Stimulated activated CD4-positive, alpha-beta T cell treated with anti-CD3 and anti-CD28 coated beads, TNF-alpha, amount 100 ng/mL, for 4 hours (primary cell): Measurements from ENCODE around the gene PRKACB.
"Not testable (repeated sequence)": the region's sequence is repeated elsewhere in the genome, so short reads cannot be mapped to it uniquely, and the experiment has no call there.

ENCODE experiments used
- DNase-seq, 3 experiments: peaks; one replicate each; pipeline ENCODE4 v3.0.0-alpha.2; 2020; ENCODE audit warnings: low read depth in 3 of 3

Gene PRKACB

DNA sequence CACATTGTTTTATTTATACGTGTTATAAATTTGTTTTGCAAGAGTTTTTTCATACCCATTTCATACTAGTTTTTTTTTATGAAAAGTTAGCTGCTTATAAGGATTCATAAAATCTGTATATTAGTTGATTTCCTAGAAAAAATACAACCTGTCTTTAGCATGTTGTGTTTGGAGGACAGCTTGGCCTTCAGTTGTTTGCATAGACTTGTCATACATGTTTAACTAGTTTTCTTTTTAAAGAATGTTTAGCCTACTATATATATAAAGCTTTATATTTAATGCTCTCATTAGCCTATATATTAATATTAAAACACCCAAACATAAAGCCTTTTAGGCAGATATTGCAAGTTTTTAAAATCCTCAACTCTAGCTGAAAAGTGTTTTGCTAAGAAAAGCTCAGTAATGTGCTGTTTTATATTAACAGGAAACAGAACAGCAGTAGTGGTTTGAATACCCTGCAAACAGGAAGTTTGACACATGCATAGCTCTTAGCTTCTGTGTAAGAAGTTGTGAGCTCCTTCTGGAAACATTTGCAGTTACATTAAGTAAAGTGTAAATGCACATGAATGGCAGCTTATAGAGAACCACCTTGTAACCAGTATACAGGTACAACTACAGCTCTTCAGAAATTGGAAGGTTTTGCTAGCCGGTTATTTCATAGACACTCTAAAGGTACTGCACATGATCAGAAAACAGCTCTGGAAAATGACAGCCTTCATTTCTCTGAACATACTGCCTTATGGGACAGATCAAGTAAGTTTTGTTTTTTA lies at the start of gene PRKACB:
TSS of gene PRKACB (plus strand) at position 476 of the 770 bp plus-strand sequence. CDS start at position 567, 91 bp downstream.
- no peak for DNase-seq

DNA sequence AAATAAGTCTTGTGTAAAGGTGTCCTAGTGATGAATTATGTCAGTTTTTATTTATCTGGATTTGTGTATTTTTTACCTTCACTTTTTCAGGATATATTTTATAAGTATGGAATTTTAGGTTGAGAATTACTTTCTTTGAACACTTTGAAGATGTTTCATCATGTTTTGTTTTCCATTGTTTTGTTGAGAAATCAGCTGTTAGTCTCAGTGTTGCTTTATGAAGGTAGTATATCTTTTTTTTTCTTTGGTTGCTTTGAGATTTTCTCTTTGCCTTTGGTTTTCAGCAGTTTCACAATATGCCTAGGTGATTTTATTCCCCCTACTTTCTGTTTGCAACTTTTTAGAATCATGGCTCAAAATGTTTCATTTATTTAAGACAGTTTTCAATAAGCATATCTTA lies 48.8 kb upstream of the PRKACB start:
- no peak for DNase-seq

DNA sequence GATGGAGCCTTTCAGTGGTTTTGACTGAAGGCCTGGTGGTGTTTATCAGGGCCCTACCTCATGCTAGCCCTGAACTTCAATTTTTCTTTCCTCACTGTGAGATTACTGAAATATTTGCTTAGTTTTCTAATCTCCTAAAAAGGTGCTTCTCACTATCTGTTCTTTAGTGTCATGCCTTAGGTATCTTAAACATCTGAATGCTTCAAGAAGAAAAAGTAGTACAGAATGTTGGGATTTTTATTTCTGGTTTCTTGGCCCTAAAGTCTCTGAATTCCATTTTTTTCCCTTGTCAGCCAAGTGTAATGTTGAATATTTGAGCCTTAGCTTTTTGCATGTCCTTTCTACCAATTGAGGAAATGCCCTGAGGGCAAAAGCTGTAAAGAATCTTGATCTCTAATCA lies 47.9 kb upstream of the PRKACB start:
- DNase-seq, result no peak

DNA sequence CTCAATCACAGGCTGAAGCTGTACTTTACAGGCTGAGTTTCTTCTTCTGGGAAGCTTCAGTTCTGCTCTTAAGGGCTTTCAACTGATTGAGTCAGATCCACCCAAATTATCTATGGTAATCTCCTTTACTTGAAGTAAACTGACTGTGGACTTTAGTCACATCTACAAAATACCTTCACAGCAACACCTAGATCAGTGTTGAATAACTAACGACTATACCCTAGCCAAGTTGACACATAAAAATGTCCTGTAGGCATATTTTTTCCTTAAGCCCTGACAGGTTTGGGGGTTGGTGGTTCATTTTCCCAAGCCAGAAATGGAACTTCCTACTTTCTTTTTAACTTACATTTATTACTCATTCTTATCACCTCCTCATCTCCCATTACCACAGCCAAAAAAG lies 42.9 kb upstream of the PRKACB start:
- no peak for DNase-seq

DNA sequence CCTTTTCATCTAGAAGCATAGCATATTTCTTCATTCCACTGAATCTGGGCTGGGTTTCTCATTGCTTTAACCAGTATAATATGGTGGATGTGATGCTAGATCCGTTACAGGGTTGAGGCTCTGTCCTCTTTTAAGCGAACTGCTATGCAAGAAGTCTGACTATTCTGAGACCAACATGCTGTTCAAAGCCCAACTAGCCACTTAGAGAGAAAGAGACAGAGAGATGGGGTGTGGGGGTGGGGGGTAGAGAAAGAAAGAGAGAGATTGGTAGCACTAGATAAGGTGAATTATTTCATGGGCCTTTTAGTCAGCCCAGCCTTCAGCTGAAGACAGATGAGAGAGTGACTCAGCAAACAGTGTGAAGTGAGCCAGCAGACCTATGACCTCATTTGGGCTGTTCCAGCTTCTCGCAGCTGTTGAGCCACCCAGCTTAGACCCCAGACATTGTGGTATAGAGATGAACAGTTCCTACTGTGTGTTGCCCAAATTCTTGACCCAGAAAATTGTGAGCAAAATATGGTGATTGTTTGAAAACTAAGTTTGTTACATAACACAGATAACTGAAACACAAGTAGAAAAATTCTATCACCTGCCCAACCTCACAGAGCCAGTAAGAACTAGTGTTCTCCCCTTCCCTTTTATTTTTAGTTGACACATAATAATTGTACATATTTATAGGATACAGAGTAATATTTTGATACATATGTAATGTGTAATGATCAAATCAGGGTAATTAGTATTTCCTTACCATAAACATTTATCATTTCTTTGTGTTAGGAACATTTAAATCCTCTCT lies 40.7 kb upstream of the PRKACB start:
- no peak for DNase-seq

DNA sequence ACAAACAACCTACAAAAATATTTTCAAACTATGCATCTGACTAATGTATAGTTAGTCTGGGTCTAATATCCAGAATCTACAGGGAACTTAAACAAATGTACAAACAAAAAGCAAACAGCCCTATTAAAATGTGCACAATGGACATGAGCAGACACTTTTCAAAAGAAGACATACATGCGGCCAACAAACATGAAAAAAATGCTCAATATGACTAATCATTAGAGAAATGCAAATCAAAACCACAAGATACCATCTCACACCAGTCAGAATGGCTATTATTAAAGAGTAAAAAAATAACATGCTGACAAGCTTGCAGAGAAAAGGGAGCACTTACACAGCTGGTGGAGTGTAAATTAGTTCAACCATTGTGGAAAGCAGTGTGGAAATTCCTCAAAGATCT lies 36.5 kb upstream of the PRKACB start:
- DNase-seq, result not testable (repeated sequence)

DNA sequence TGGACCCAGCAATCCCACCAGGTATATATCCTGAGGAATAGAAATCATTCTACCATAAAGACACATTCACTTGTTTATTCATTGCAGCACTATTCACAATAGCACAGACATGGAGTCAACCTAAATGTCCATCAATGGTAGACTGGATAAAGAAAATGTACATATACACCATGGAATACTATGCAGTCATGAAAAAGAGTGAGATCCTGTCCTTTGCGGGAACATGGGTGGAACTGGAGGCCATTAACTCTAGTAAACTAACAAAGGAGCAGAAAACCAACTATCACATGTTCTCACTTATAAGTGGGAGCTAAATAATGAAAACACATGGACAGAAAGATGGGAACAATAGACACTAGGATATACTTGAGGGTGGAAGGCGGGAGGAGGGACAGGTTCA lies 36.1 kb upstream of the PRKACB start:
- DNase-seq, result no peak

DNA sequence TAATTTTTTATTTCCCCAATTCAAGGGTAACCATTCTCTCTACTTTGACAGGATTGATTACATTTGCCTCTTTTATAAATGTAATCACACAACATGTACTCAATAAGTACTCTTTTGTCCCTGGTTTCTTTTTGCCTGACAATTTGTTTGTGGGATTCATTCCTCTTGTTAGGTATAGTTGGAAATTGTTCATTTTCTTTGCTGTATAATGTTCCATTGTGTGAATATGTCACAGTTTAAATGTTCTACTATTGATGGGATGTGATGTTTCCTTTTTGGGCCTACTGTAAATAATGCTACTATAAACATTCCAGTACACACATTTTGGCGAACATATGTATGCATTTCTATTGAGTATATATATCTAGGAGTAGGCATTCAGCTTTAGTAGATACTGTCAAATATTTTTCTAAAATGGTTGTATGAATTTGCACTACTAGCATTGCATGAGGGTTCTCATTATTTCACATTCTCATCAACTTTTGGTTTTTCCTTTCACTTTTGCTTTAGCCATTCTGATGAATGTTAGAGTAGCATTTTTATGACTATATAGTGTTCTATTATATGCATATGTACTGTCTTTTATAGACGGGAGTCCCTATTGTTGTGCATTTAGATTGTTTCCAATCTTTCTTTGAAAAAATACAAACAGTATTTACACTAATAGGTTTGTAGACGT lies 35.0 kb upstream of the PRKACB start:
- no peak for DNase-seq

DNA sequence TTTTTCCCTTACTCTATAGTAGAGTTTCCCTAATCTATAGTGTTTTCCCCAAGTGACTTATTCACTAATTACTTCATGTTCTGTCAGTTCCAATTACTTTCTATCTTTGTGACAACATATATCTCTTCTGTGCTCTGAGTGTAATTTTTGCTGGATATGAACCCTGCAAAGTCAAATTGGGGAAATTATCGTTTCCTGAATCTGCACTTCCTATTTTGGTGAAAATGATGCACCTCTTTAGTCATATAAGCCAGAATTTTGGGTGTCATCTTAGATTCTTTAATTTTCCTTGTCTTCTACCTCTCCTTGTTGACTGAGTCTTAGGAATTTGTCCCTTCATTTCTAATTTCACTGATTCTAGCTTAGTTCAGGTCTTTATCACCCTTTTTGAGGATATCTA lies 33.4 kb upstream of the PRKACB start:
- DNase-seq, result no peak

DNA sequence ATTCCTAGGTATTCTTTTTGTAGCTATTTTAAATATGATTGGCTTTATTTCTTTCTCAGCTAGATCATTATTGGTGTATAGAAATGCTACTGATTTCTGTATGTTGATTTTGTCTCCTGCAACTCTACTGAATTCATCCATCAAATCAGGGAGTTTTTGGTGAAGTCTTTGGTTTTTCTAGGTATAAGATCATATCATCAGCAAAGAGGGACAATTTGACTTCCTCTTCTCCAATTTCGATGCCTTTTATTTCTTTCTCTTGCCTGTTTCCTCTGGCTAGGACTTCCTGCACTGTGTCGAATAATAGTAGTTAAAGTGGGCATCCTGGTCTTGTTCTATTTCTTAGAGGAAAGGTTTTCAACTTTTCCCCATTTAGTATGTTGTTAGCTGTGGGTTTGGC lies 27.5 kb upstream of the PRKACB start:
- DNase-seq, result no peak

DNA sequence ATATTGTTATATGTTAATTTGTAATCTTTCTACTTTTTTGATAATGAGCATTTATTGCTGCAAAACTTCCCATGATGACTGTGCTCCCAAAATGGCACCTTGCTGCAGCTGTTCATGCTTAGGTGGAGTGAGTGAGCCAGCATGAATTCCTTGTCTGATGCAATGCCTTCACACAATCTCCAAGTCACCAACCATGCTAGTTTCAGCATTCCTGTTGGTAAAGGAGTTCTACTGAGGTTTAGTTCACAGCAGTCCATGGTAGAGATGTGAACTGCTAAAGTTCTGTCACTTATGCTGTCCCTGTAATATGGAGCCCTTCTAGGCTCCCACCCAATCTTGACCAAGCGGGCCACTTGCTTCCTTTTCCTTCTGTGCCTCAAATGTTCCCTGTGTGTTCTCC lies 26.2 kb upstream of the PRKACB start:
- DNase-seq, result no peak

DNA sequence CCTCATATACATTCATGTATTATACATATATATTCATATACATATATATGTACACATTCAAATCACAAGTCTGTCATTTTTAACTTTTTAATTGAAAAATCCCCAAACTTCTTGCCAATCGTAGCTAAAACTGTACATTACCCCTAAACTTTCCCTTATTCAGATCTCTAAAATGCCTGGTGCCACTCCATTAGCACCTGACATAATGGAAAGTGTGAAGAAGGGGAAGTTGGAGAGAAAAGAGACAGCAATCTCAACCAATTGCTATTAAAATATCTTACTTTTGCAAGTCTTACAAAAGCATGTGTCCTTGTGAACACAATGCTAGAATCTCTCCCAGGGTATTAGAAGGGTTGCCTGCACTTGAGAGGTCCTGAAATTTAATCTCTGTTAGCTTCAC lies 22.7 kb upstream of the PRKACB start:
- no peak for DNase-seq

DNA sequence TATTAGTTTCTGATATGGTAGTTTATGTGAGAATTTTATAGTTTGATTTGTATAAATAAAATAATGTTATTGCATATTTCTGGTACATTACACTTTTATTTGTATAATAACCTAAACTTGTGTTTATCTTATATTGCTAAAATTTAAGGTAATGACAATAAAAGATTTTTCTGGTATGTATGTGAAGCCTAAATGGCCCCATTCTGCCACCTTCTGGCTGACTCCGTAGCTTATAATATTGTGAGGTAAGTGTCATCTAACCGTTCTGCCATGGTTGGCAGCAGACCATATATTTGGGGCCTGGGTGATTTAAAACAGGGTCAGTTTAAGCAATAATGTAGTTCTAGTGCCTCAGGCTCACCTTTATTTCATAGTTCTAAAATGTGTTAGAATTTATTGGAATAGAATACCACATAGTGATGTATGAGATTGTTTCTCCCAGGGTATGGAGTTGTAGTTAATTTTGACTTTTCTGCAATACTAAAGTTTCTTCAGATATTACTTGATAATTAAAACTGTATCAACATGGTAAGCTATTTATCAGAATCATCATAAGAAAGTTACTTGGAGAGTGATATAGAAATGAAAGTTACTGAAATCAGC lies 21.2 kb upstream of the PRKACB start:
- DNase-seq, result peak; percentile 7 to 34 (median 21)

DNA sequence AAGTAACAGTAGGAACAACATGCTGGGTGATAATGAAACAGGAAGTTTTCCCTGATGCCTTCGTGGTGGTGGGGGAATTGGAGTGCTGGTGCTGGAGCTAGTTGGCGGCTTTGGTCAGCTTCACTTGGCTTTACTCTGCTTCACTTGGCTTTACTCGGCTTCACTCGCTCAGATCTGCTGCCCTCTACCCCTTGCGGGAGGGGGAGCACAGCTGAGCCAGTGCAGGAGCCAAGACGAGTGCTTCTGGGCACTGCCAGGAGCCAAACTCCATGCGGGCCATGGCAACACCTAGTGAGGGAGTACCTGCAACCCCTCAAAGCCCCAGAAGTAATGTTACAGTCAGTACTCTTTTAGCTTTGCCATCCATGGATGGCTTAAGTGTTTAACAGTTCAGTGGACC lies 10.6 kb upstream of the PRKACB start:
- DNase-seq, result no peak

DNA sequence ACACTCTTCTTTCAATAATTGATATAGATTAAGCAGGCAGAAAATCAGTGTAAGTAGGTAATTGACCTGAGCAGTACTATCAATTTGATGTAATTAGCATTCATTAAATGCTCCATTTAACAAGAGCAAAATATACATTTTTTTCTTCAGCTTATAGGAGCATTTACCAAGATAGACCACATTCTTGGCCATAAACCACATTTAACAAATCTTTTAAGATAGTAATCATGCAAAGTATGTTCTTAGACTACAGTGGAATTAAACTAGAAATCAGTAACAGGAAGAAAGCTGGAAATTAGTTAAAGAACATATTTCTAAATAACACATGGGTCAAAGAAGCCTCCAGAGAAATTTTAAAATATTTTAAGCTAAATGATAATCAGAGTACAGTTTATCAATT lies 8.7 kb upstream of the PRKACB start:
- DNase-seq, result no peak

DNA sequence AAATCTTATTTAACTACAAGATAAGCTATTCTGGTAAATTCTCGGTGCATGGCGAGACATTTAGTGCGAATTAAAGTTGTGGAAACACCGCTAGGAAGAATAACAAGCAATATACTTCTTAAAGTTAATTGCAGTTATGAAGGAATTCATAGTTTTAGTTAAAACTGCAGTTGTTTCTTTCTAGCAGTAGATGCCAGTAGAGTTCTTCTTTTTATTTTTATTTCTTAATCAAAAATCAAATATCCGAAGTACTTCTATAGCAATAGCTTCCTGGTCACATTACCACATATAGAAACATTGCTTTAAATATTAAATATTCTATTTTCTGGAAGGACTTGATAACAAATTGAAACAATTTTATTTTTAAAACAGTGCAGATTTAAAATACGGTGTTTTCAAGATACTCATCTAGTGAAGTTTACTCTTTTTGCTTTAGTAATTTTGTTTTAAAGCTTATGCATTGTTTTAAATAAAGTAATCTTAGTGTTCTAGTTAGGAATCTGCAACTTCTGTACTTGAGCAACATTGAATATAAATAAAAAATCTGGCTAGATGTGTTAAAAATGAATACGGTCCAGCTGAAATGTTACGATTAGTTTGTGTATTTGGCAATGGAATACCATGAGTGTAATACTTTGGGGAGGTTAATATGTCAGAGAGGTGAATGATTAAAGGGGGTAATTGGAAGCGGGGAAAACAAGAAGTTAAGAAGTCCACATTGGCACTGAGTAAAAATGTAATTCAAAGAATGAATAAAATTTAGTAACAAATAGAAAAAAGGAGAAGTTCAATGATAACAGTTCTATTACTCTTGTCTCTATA lies 2.7 kb upstream of the PRKACB start:
- DNase-seq, result no peak

DNA sequence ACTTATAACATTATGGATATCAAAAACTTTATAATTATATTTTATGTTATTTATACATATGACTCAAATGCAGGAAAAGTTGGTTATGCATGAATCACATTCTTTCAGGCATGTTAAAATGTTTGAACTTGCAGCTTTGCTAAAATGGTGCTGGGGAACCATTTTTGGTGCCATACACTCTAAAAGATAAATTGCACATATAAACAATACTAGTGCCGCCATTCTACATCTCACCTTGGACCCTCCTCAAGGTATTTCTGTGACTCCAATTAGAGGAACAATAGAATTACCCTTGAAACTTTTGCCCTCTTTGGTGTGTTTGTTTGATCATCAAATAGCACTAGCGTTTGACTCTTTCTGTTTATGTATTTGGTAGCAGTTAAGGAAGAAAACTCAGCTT lies 997 bp downstream of the PRKACB start:
- DNase-seq, result no peak

DNA sequence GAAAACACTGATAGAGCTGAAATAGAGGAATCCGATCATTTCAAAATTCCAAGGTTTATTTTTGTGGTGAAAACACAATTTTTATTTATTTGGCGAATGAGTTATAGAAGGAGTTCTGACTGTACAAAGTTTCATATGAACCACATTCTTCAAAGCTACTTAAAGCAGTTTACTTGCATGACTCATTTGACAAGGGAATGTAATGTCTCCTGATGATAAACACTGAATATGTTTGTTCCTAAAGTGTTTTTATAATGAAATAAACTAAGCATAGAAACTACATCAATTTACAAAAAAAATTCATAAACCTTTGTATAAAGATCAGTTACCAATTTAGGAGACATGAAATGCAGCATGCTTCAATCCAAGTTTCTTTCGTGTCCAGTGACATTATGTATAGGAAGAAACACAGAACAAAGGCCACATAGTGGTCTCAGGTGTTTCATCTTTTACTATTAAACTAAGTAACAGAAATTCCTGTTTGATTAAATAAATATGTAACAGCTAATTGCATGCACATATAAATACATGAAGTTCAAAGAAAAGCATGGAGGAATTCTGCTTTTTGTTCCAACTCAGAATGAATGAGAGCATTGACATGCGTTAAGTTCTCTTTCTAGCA lies 2.5 kb downstream of the PRKACB start:
- no peak for DNase-seq

DNA sequence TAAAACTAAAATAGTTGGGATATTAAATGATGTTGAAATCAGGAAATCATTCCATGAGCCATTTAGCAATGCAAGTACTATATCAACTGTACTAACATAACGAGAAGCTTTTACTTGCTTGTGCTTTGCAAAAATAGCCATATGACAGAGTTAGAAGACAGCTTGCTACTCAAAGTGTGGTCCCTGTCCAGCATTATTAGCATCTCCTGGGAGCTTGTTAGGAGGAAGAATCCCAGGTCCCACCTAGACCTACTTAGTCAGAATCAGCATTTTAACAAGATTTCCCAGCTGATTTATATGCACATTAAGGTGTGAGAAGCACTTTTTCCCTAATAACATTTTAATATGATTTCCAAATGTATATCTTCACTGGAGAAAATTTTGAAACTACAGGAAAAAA lies 4.7 kb downstream of the PRKACB start:
- DNase-seq, result no peak

DNA sequence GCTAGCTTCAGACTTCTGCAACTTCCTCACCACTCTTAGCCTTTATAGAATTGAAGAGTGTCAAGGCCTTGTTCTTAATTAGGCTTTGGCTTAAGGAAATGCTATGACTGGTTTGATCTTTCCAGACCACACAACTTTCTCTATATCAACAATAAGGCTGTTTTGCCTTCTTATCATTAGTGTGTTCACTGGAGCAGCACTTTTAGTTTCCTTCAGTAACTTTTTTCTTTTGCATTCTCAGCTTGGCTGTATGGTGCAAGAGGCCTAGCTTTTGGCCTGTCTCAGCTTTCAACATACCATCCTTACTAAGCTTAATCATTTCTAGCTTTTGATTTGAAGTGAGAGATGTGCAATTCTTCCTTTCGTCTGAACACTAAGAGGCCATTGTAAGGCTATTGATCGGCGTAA lies 8.6 kb downstream of the PRKACB start:
- no peak for DNase-seq

DNA sequence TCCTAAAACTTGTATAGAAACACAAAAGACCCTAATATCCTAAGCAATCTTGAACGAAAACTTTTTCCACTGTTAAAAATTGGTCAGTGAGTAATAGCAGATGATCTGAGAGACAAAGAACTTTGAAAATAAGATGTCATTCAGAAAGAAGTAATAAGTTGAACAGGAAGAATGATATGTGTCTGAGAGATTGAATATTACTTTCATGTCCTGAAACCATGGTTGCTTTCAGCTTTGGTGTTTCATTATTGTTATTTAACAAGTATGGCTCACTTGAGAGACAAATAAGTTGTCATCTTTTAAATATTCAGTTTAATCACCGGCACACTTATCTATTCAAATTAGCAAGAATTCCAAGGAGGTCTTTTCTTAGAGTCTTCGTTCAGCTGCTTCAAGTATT lies 11.4 kb downstream of the PRKACB start:
- no peak for DNase-seq
